OCI-LY3 (cell line): ENCODE measurements around the gene ZDHHC14.

Source experiments
- H2AFZ ChIP-seq: fragments of 200-600, 300-600 bp; shearing (Covaris generic); 2 replicates; pipeline ENCODE4 v1.6.0; 2014; ENCODE audit warnings: antibody characterized with exemption, low read depth, low read length
- H3K27ac ChIP-seq: fragments of 200-600, 300-600 bp; sonication (generic); 2 replicates; pipeline ENCODE4 v1.5.1; 2014; ENCODE audit warnings: mild to moderate bottlenecking, low read length, moderate library complexity, mixed read lengths
- H3K27me3 ChIP-seq: fragments of 200-600, 300-600 bp; sonication (generic); 2 replicates; pipeline ENCODE4 v1.6.1; 2014; ENCODE audit warnings: low read depth, low read length, mixed read lengths
- H3K36me3 ChIP-seq: fragments of 200-600, 300-600 bp; sonication (generic); replicated peaks from 2 replicates; pipeline ENCODE3; 2014; ENCODE audit warnings: low read depth, low read length, mixed read lengths
- H3K4me1 ChIP-seq: fragments of 300-600, 200-600 bp; sonication (generic); 2 replicates; pipeline ENCODE4 v1.6.1; 2014; ENCODE audit warnings: low read length, mixed read lengths
- H3K4me2 ChIP-seq: fragments of 200-600, 300-600 bp; sonication (generic); 2 replicates; pipeline ENCODE4 v1.6.1; 2014; ENCODE audit warnings: low read length, mixed read lengths
- H3K4me3 ChIP-seq: fragments of 300-600, 200-600 bp; sonication (generic); 2 replicates; pipeline ENCODE4 v1.5.1; 2014; ENCODE audit warnings: antibody characterized with exemption, mild to moderate bottlenecking, low read length, moderate library complexity
- H3K79me2 ChIP-seq: fragments of 300-600, 200-600 bp; shearing (Covaris generic); 2 replicates; pipeline ENCODE4 v1.6.1; 2014; ENCODE audit warnings: mild to moderate bottlenecking, low read length, mixed read lengths
- H3K9ac ChIP-seq: fragments of 300-600, 200-600 bp; shearing (Covaris generic); 2 replicates; pipeline ENCODE4 v1.6.0; 2014; ENCODE audit warnings: mild to moderate bottlenecking, low read length, moderate library complexity
- H3K9me3 ChIP-seq: fragments of 200-600, 300-600 bp; shearing (Covaris generic); 2 replicates; pipeline ENCODE4 v1.6.1; 2014; ENCODE audit warnings: low read length, mixed read lengths; ENCODE audit not compliant: insufficient read depth
- H4K20me1 ChIP-seq: fragments of 200-600, 300-600 bp; sonication (generic); 2 replicates; pipeline ENCODE4 v1.6.1; 2016; ENCODE audit warnings: low read length, mixed read lengths; ENCODE audit not compliant: insufficient read depth
- CTCF ChIP-seq: fragments of 200-600, 300-600 bp; sonication (generic); IDR thresholded peaks from 2 replicates; pipeline ENCODE4 v1.5.1; 2014; ENCODE audit warnings: antibody characterized with exemption, low read length, low read depth
- EZH2phosphoT487 ChIP-seq: fragments of 200-600 bp; shearing (Covaris generic); IDR thresholded peaks from 2 replicates; pipeline ENCODE4 v1.6.1; 2018; ENCODE audit warnings: antibody characterized with exemption, mixed run types, low read depth

ZDHHC14 gene

DNA sequence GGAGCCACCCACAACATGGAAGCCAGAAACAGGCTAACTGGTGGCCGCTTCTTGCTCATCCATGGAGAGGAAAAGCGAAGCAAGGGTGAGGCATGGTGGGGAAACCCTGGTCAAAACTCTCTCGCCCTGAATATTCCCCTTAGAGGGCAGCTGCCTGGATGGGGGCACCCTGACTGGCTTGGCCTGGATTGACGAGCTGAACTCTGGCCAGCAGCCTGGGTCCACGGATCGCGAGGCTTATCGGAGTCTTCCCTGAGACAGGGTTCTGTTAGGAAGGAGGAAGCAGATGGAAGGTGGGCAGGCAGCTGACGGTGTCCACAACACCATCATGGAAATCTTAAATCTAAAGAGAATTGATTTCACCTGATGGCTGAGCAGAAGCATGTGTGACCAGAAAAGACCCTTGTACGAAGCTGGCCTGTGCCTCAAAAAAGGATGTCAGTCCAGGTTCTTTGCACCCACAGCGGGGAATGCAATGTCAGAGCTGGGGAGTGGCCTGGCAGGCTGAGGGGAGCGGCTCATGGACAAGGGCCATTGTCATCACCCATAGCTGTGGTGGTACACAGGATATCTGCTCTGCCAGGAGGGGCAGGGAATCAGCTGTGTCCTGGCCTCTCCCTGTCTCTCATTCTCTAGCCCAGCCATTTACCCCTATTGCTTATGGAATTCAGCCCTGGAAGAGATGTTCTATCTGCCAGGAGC, 332.6 kb downstream of the ZDHHC14 start:
- H2AFZ ChIP-seq = no peak overlapping the region
- H3K27ac ChIP-seq = no peak overlapping the region
- H3K4me1 ChIP-seq = no peaks in the 10 kb centered on the region
- H3K79me2 ChIP-seq = no peaks in the 10 kb centered on the region
- no peak overlapping the region for H3K9ac ChIP-seq
- no peak overlapping the region for H3K4me2 ChIP-seq
- peaks cover 12% of the 10 kb centered on the region for H3K27me3 ChIP-seq
- no peaks in the 10 kb centered on the region for H3K36me3 ChIP-seq
- TF ChIP-seq EZH2phosphoT487 (no peak), CTCF (no peak)
- H4K20me1 ChIP-seq = no peaks in the 10 kb centered on the region
- no peaks in the 10 kb centered on the region for H3K9me3 ChIP-seq
- no peak overlapping the region for H3K4me3 ChIP-seq

- Histone ChIP-seq H3K36me3 (no peaks in the 10 kb centered on the region), H3K4me1 (no peaks in the 10 kb centered on the region), H3K27me3 (peaks cover 12% of the 10 kb centered on the region), H3K4me3 (no peak overlapping the region), H3K9me3 (no peaks in the 10 kb centered on the region), H4K20me1 (no peaks in the 10 kb centered on the region), H3K27ac (no peak overlapping the region), H3K9ac (no peak overlapping the region), H3K79me2 (no peaks in the 10 kb centered on the region), H2AFZ (no peak overlapping the region), H3K4me2 (no peak overlapping the region)
- no peak for TF ChIP-seq EZH2phosphoT487
- TF ChIP-seq CTCF = no peak
Observed at GRCh38 chr6:157714153-157714490, 333.1 kb downstream of the ZDHHC14 start.

DNA sequence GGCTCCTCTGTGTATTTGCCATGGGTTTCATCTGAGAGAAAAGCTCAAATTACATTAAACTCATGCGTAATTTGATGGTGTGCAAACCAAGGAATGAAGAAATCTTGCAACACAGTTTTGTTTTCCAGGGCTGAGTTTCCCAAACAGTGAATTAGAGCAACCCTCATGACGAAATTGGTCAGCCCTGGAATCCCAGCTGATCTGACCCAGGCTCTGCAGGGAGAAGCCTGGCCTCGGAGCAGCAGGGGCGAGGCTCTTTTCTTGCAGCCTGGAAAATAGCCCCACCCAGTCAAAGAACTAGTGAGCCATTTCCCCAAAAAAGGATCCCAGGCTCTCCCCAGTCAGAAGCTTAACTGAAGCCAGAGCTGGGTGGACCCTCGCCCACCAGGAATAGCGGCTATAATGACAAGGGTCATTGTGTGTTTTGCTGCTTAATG, 334.8 kb downstream of the ZDHHC14 start:
- Histone ChIP-seq H3K4me3 (no peak overlapping the region), H3K27me3 (peaks cover 12% of the 10 kb centered on the region), H3K4me1 (no peaks in the 10 kb centered on the region), H2AFZ (no peak overlapping the region), H3K9ac (no peak overlapping the region), H4K20me1 (no peaks in the 10 kb centered on the region), H3K27ac (no peak overlapping the region), H3K9me3 (no peaks in the 10 kb centered on the region), H3K36me3 (no peaks in the 10 kb centered on the region), H3K79me2 (no peaks in the 10 kb centered on the region), H3K4me2 (no peak overlapping the region)
- TF ChIP-seq EZH2phosphoT487 = no peak
- TF ChIP-seq CTCF = no peak

DNA sequence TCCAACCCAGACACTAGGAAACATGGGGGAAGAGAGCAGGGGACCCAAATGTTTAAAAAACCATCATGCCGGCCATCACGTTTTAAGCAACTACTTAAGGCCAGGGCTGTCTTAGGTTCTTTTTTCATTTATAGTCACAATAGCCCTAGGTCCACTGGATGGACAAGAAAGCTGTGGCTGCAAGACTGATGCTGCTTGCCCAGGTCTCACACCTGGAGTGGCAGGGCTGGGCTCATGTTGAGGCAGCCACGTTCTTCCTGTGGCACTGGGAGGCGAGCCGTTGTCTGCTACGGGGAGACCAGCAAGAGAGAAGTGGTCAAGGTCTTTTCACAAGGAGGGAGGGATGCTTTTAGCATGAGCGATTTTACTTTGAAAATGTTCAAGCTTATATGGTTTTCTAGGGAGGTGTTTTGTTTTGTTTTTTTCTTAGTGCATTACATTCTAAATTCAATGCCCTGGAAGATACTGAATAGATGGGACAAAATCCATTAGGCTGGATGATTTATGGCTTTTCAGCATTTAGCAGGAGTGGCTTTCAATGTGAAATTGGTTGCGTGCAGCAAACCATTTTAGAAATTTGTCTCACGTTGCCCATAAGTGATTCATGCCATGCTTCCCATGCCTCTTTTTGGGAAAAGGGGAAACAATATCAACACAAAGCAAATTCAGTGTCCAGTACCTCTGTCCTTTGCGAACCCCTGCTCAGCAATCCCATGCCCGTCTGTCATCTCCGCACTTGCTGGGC, 335.4 kb downstream of the ZDHHC14 start:
- Histone ChIP-seq H3K4me1 (no peaks in the 10 kb centered on the region), H2AFZ (no peak overlapping the region), H3K4me3 (no peak overlapping the region)

More for the DNA sequence above, 335.4 kb downstream of the ZDHHC14 start:
- TF ChIP-seq EZH2phosphoT487 (no peak), CTCF (no peak)
- Histone ChIP-seq H3K36me3 (no peaks in the 10 kb centered on the region), H3K27me3 (peaks cover 12% of the 10 kb centered on the region), H3K79me2 (no peaks in the 10 kb centered on the region), H3K4me2 (no peak overlapping the region), H3K9me3 (no peaks in the 10 kb centered on the region), H4K20me1 (no peaks in the 10 kb centered on the region), H3K27ac (no peak overlapping the region), H3K9ac (no peak overlapping the region)
